ENCODE measurements around the gene PLEKHG3.

The PLEKHG3 gene

GRCh38 chr14:64731141-64731581, 26.9 kb downstream of the PLEKHG3 start:
- no peak overlapping the region for H3K4me3 Mint-ChIP-seq
- peaks cover 68% of the 10 kb centered on the region for H3K4me1 Mint-ChIP-seq
- H3K27ac Mint-ChIP-seq: no peak overlapping the region
- CTCF ChIA-PET: no interaction called here
- peaks cover 45% of the 10 kb centered on the region for H3K36me3 Mint-ChIP-seq
- no peak for DNase-seq
- H3K9me3 Mint-ChIP-seq: no peaks in the 10 kb centered on the region
- peaks cover 13% of the 10 kb centered on the region for H3K27me3 Mint-ChIP-seq

- peaks cover 45% of the 10 kb centered on the region for H3K36me3 Mint-ChIP-seq
- H3K27ac Mint-ChIP-seq: no peak overlapping the region
- no peak overlapping the region for H3K4me3 Mint-ChIP-seq
- CTCF ChIA-PET: no interaction called here
- H3K27me3 Mint-ChIP-seq: peaks cover 13% of the 10 kb centered on the region
- DNase-seq: no peak
- no peaks in the 10 kb centered on the region for H3K9me3 Mint-ChIP-seq
- peaks cover 58% of the 10 kb centered on the region for H3K4me1 Mint-ChIP-seq
Observed at GRCh38 chr14:64732066-64732465, 27.8 kb downstream of the PLEKHG3 start.

- Mint-ChIP-seq H3K27me3 (peaks cover 13% of the 10 kb centered on the region), H3K4me3 (no peak overlapping the region), H3K4me1 (peaks cover 53% of the 10 kb centered on the region), H3K27ac (no peak overlapping the region), H3K9me3 (no peaks in the 10 kb centered on the region), H3K36me3 (peaks cover 44% of the 10 kb centered on the region)
- CTCF ChIA-PET: no interaction called here
- no peak for DNase-seq
Observed at GRCh38 chr14:64732536-64733120, 28.4 kb downstream of the PLEKHG3 start.

- Mint-ChIP-seq H3K36me3 (peaks cover 39% of the 10 kb centered on the region), H3K27ac (no peak overlapping the region), H3K4me3 (no peak overlapping the region), H3K4me1 (peaks cover 47% of the 10 kb centered on the region), H3K9me3 (no peaks in the 10 kb centered on the region), H3K27me3 (peaks cover 13% of the 10 kb centered on the region)
- DNase-seq: no peak
- CTCF ChIA-PET: no interaction called here
Observed at GRCh38 chr14:64733321-64733720, 29.1 kb downstream of the PLEKHG3 start.

GRCh38 chr14:64733899-64734298, 29.7 kb downstream of the PLEKHG3 start:
- peaks cover 42% of the 10 kb centered on the region for H3K4me1 Mint-ChIP-seq
- H3K36me3 Mint-ChIP-seq: peaks cover 33% of the 10 kb centered on the region
- CTCF ChIA-PET: interaction anchor here (1.1 kb wide), 1 partner anchor 31 kb away, joined by 3 read pairs; no protein-coding TSS in a partner anchor
- H3K27ac Mint-ChIP-seq: no peak overlapping the region
- DNase-seq: no peak
- no peak overlapping the region for H3K4me3 Mint-ChIP-seq
- peaks cover 13% of the 10 kb centered on the region for H3K27me3 Mint-ChIP-seq
- H3K9me3 Mint-ChIP-seq: no peaks in the 10 kb centered on the region

GRCh38 chr14:64734990-64735389, 30.8 kb downstream of the PLEKHG3 start:
- Mint-ChIP-seq H3K27ac (no peak overlapping the region), H3K4me3 (no peak overlapping the region), H3K4me1 (peaks cover 32% of the 10 kb centered on the region), H3K36me3 (peaks cover 28% of the 10 kb centered on the region), H3K27me3 (peaks cover 13% of the 10 kb centered on the region), H3K9me3 (no peaks in the 10 kb centered on the region)
- DNase-seq: no peak
- CTCF ChIA-PET: no interaction called here

- Mint-ChIP-seq H3K4me1 (peaks cover 23% of the 10 kb centered on the region), H3K9me3 (no peaks in the 10 kb centered on the region), H3K27ac (no peak overlapping the region), H3K36me3 (peaks cover 28% of the 10 kb centered on the region), H3K27me3 (peaks cover 15% of the 10 kb centered on the region), H3K4me3 (no peak overlapping the region)
- CTCF ChIA-PET: no interaction called here
- DNase-seq: no peak
Observed at GRCh38 chr14:64736271-64737169, 32.3 kb downstream of the PLEKHG3 start.

GRCh38 chr14:64737391-64738280, 33.4 kb downstream of the PLEKHG3 start:
- DNase-seq: no peak
- CTCF ChIA-PET: no interaction called here
- H3K36me3 Mint-ChIP-seq: peaks cover 32% of the 10 kb centered on the region
- peaks cover 23% of the 10 kb centered on the region for H3K4me1 Mint-ChIP-seq
- no peak overlapping the region for H3K4me3 Mint-ChIP-seq
- no peaks in the 10 kb centered on the region for H3K9me3 Mint-ChIP-seq
- H3K27ac Mint-ChIP-seq: no peak overlapping the region
- H3K27me3 Mint-ChIP-seq: peaks cover 12% of the 10 kb centered on the region

- no peak for DNase-seq
- H3K4me1 Mint-ChIP-seq: peaks cover 21% of the 10 kb centered on the region
- no peaks in the 10 kb centered on the region for H3K9me3 Mint-ChIP-seq
- H3K27me3 Mint-ChIP-seq: peaks cover 5% of the 10 kb centered on the region
- no peak overlapping the region for H3K27ac Mint-ChIP-seq
- H3K4me3 Mint-ChIP-seq: no peak overlapping the region
- peaks cover 31% of the 10 kb centered on the region for H3K36me3 Mint-ChIP-seq
- CTCF ChIA-PET: no interaction called here
Observed at GRCh38 chr14:64738281-64738804, 34.1 kb downstream of the PLEKHG3 start.

- Mint-ChIP-seq H3K36me3 (peaks cover 36% of the 10 kb centered on the region), H3K4me3 (no peak overlapping the region), H3K9me3 (no peaks in the 10 kb centered on the region), H3K4me1 (peaks cover 16% of the 10 kb centered on the region), H3K27ac (no peak overlapping the region), H3K27me3 (peaks cover 17% of the 10 kb centered on the region)
- no peak for DNase-seq
- CTCF ChIA-PET: interaction anchor here (2.0 kb wide), 1 partner anchor 19 kb away, joined by 4 read pairs; no protein-coding TSS in a partner anchor
Observed at GRCh38 chr14:64741200-64741599, 37.0 kb downstream of the PLEKHG3 start.

GRCh38 chr14:64741961-64742360, 37.7 kb downstream of the PLEKHG3 start:
- H3K27ac Mint-ChIP-seq: no peak overlapping the region
- H3K4me1 Mint-ChIP-seq: peaks cover 19% of the 10 kb centered on the region
- H3K9me3 Mint-ChIP-seq: no peaks in the 10 kb centered on the region
- peaks cover 36% of the 10 kb centered on the region for H3K36me3 Mint-ChIP-seq
- no peak for DNase-seq
- peaks cover 23% of the 10 kb centered on the region for H3K27me3 Mint-ChIP-seq
- CTCF ChIA-PET: interaction anchor here (2.0 kb wide), 1 partner anchor 18 kb away, joined by 4 read pairs; no protein-coding TSS in a partner anchor
- no peak overlapping the region for H3K4me3 Mint-ChIP-seq

- H3K9me3 Mint-ChIP-seq: no peaks in the 10 kb centered on the region
- no peak for DNase-seq
- H3K36me3 Mint-ChIP-seq: peaks cover 37% of the 10 kb centered on the region
- H3K4me1 Mint-ChIP-seq: peaks cover 24% of the 10 kb centered on the region
- no peak overlapping the region for H3K27ac Mint-ChIP-seq
- peaks cover 26% of the 10 kb centered on the region for H3K27me3 Mint-ChIP-seq
- no peak overlapping the region for H3K4me3 Mint-ChIP-seq
- CTCF ChIA-PET: interaction anchor here (2.0 kb wide), 1 partner anchor 17 kb away, joined by 4 read pairs; no protein-coding TSS in a partner anchor
Observed at GRCh38 chr14:64743061-64743460, 38.8 kb downstream of the PLEKHG3 start.

- DNase-seq: no peak
- H3K9me3 Mint-ChIP-seq: no peaks in the 10 kb centered on the region
- CTCF ChIA-PET: no interaction called here
- H3K27me3 Mint-ChIP-seq: peaks cover 28% of the 10 kb centered on the region
- peaks cover 35% of the 10 kb centered on the region for H3K36me3 Mint-ChIP-seq
- no peak overlapping the region for H3K4me3 Mint-ChIP-seq
- H3K4me1 Mint-ChIP-seq: peaks cover 24% of the 10 kb centered on the region
- H3K27ac Mint-ChIP-seq: no peak overlapping the region
Observed at GRCh38 chr14:64745511-64746091, 41.4 kb downstream of the PLEKHG3 start.
